Skin of body (tissue), 2 donors: ENCODE results near the gene TMEM63C. TPM values are rescaled to one million over a fixed set of nuclear protein-coding genes. Genes with fewer than 3 reads are reported as not detected.

Experiments
- DNase-seq: peaks from one replicate; lab custom pipeline; 2025; lab: John Stamatoyannopoulos, UW
- total RNA-seq: library from RNA; depleted of rRNA; stranded (reverse); fragments of >200 nt; gene quantifications from one replicate; pipeline ENCODE4 v1.2.3, GENCODE V29; 2014

Gene TMEM63C, protein sequence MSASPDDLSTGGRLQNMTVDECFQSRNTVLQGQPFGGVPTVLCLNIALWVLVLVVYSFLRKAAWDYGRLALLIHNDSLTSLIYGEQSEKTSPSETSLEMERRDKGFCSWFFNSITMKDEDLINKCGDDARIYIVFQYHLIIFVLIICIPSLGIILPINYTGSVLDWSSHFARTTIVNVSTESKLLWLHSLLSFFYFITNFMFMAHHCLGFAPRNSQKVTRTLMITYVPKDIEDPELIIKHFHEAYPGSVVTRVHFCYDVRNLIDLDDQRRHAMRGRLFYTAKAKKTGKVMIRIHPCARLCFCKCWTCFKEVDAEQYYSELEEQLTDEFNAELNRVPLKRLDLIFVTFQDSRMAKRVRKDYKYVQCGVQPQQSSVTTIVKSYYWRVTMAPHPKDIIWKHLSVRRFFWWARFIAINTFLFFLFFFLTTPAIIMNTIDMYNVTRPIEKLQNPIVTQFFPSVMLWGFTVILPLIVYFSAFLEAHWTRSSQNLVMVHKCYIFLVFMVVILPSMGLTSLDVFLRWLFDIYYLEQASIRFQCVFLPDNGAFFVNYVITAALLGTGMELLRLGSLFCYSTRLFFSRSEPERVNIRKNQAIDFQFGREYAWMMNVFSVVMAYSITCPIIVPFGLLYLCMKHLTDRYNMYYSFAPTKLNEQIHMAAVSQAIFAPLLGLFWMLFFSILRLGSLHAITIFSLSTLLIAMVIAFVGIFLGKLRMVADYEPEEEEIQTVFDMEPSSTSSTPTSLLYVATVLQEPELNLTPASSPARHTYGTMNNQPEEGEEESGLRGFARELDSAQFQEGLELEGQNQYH
- total RNA-seq = 0.89 TPM

DNA sequence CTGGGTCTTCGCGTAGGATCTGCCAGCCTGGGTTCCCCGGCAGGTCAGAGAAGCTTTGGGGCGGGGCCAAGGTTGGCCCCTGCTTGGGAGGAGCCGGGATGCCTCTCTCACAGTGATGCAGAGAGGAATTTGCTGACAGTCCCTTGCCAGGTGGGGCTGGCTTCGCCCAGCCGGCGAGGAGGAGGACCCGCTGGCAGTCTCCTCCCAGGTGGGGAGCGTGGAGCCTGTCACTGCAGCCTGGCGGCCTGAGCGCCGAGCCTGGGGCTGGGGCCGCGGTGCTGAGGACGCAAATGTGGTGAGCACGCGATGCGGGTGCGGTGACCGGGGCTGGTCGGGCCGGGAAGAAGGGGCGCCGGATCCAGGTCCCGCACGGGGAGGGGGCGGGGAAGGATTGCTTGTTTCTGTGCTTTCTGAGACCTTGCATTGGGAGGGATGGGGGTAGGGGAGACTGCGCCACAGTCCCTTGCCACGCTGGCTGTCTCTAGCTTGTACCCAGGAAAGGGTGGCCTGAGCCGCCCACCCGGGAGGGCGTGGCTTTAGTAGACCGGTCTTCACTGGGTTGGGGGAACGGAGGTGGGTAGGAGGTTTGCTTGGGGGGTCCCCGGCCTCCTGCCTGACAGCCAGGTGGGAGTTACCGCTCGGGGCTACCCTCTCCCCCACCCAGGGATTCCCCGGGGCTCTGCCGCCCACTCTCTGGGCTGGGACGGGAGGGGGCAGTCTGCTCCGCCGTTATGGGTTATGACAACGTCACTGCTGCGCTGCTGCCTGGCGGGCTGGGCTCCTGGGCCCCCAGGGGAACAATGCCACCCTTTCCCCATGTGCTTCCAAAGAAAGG, at the start of gene TMEM63C:
Gene TMEM63C (plus strand): TSS at position 196 of the 835 bp plus-strand sequence. CDS start 37,016 bp downstream, outside the sequence.
- no peak for DNase-seq

DNA sequence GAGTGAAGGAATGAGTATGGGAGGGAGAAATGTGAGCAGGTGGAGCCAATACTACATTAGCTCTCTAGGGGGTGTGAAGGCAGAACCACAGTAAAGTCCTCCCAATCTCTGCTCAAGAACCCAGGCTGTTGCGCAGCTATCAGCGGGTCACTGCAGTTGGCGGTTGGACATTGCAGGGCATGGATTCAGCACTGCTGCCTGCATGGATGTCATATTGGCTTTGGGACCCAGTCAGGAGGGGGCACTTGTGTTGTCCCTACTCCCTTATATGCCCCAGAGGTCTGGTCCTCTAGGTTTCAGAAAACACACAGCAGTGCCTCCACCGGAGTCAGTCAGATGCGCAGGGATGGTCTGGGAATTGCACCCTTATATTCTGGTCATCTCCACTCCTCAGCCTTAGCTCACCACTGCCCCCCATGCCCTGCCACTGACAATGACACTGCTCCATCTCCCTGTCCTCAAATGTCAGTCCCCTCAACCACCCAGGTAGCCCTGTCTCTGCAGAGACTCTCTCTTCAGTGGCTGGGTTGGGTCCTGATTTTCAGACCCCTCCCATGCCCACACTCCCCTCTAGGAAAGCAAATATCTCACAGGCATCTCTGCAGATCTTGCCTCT, 49.6 kb upstream of the TMEM63C start:
- DNase-seq = no peak

DNA sequence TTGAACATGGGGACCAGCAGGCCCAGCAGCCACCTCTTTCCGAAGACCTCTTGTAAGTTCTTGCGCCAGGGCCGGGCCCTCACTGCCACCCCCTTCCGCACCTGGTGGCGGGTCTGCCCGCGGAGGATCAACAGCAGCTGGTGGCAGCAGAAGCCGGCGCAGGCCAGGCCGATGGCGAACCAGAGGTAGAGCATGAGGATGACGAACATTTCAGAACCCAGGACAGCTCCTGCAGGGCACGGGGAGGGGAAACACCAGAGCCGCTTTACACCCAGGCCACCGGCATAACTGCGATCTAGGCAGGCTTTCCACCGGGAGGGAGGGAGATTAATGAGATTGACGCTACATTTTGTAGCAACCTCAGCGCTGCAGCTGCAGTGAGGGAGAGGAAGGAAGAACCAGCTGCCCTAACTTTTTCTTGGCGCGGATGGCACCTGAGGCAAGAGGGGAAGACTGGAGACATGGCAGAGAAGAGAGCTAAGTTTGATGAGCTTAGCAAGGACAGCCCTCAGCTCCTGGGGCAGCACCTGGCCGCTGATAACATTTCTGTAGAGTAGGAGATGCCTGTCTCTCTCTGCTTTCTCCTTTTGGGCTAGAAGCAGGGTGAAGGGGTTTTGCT, 47.8 kb upstream of the TMEM63C start:
- no peak for DNase-seq

DNA sequence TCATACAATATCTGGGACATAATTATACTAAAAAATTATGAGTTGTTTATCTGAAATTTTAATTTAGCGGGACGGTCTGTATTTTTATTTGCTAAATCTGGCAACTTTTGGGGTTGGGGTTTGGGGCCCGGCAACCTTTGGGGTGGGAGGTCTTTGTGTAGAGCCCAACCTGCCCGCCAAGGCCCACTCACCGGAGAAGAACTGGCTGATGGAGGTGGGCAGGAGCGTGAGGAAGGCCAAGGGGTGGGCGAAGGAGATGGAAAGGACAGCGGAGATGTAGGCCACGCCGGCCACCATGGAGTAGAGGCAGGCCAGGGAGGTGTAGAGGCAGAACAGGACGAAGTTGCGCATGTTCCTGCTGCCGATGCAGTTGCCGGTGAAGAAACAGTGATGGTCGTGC, 42.6 kb upstream of the TMEM63C start:
- DNase-seq = no peak

DNA sequence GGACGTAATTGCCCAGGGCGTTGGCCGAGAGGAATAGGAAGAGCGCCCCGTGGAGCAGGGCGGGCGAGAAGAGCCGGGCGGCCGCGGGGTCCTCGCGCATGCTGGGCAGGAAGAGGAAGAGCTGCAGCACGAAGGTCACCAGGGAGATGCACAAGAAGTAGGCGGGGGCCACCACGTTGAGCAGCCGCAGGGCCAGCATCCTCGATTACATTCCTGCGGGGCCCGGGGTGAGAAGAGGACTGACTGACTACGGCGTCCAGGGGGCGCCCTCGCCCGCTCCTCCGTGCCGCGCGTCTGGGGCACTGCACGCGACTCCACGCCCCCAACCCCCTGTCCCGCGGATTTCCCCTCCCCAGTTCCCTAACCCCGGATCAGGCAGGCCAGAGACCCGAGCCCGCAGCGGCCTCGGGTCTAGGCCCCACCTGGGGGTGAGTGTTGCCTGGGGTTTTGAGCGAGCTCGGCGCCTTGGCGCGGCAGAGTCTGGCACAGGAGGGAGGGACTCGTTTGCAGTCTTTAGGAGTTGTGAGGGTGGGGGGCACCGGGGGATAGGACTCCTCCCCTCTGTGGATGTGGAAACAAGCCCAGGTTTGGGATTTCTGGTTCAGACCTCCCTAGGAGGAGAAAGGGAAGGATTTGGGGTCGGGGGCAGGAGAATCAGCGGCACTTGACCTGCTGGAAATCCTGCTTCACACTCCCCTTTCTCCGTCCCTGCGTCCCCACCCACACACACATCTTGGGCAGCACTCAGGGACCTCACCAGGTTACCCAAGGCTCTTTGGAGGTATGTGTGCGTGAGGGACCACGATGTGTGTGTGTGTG, 41.8 kb upstream of the TMEM63C start:
- no peak for DNase-seq

DNA sequence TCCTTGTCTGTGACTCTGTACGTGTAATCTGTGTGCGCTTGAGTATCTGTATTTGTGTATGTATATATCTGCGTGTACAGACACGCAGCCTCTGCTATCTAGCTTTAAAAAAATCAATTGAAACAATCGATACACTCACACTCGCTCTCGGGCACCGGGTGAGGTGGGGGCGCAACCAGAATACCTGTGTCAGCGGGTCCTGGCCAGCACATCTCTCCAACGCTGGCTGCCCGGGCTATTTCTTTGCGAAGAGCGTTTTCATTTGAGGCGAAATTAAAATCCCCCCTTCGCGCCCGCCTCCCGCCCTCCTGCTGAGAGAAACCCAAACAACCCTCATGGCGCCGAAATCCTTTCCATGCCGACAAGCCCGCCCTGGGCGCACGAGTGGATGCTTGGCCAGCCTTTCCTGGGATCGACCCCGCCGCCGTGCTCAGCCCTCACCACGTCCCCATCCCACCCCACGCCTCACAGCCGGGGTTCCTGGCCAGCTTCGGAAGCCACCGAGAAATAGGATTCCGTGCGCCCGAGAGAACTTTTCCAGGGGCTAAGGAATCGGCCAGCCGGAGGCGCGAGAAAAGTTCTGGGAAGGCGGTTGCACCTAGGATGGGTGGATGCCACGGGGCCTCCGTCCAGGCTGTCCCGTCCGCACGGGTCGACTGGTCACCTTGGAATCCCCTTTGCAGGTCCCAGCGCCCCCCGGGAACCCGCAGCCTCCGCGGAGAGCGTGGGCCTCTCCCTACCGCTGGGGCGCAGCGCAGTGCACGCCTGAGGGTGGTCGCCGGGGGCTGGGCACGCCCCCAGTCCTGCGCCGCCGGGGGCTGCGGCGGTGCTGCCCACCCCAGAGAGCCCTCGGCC, 41.0 kb upstream of the TMEM63C start:
- DNase-seq = no peak

DNA sequence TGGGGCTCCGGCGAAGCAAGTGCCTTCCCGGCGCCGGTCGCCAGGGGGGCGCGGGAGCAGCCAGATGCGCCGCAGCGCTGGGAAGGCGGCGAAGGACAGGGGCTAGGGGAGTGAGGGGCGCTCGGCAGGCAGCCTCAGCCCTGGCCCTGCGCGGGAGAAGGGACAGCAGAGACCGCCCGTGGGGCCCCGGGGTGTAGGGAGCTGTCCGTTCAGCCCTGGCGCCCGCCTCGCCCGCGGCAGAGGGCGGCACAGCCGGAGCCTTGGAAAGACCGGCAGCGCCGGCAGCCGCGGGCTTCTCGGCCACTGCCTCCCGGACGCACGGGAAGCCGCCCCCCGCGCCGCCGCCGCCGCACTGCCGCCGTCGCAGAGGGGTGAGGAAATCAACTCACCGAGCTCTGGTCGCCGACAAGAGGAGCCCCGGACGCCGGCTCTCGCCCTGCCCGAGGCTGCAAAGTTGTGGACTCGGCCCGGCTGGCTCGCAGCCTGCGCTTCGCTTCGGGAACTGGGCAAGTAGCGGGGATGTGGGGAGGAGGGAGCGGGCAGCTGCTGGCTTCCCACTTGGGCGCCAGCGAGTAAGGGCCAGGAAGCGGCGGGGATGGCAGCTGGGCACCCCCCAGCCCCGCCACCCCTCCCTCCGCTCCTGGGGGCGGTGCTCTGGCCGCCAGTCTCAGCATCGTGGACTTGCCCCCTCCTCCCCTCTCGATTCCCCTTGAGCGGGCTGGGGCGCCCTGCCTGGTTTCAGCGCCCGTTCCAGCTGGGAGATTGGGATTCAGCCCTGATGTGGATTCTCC, 40.2 kb upstream of the TMEM63C start, which contains the start of gene ZDHHC22:
Gene ZDHHC22 (minus strand): TSS at position 578 of the 791 bp plus-strand sequence. CDS start 2,053 bp downstream, outside the sequence.
- DNase-seq = no peak

DNA sequence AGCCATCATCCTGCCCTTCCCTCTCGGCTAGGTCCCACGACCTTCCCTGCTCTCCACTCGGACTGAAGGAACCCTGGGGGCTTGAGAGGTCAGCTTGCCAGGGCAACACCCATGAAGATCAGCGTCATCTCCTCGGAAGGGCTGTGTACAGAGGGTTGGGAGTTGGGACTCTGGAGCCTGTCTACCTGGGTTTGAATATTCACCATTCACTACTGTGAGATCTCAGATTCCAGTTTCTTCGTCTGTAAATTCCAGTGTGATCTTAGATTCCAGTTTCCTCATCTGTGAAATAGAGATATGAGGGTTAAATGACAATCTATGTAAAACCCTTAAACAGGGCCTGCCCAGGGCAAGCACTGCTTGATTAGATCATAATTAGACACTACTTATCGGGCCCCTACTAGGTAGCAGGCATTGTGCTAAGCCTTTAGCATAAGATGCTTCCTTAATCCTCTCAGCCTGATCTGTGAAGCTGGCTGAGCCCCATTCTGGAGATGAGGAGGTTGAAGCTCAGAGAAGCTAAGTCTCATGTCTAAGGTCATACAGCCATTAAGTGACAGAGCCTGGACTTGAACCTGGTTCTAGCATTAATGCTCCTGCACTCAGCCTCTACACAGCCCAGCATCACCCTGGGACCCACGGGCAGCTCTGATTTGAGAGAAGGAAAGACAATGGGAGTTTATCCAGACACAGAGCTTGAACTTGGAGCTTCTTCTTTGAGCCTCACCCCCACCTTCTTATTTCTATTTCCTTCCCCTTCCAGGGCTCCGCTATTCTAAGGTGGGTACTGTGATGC, 39.4 kb upstream of the TMEM63C start:
- no peak for DNase-seq

DNA sequence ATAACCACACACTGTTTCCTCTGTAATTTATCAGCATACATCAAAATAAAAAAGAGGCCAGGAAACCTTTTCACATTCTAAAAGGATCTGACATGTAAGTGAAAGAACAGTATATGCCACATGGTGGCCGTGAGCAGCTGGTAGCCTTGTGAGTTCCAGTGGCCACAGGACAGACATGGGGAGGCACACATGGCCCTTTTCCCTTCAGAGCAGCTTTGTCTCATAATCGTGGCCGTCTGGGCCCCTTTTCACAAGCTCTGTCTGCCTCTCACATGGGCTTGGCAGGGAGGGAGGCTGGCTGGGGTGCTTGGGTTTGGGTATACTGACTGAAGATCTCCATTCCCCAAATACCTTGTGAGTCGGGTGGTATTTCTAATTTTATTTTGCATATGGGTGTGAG, 38.5 kb upstream of the TMEM63C start:
- no peak for DNase-seq

DNA sequence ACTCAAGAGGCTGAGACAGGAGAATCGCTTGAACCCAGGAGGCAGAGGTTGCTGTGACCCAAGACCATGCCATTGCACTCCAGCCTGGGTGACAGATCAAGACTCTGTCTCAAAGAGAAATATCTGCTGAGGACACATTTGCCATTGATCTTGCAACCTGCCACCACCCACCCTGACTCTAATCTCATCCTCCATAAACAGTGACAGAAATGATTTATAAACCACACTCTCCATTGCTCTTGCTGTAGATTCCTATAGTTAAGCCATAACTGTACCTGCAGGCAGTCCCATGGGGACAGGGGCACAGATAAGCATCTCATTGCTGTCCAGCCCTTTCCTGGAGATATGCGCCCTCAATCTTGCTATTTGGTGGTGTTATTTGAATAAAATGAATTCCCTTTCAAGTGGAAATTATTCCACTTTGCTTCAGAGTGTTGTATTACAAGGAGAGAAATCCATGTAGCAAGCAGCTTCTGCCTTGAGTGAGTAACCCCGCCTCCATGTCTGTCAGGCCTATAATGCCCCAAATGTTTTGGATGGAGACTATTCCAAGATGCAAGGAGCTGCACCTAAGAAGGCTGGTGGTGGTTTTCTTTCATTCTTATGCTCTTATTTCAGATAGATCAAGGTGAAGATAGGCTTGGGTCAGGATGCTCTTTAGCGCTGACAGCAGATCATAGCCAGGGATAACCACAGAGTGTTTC, 37.0 kb upstream of the TMEM63C start:
- no peak for DNase-seq

DNA sequence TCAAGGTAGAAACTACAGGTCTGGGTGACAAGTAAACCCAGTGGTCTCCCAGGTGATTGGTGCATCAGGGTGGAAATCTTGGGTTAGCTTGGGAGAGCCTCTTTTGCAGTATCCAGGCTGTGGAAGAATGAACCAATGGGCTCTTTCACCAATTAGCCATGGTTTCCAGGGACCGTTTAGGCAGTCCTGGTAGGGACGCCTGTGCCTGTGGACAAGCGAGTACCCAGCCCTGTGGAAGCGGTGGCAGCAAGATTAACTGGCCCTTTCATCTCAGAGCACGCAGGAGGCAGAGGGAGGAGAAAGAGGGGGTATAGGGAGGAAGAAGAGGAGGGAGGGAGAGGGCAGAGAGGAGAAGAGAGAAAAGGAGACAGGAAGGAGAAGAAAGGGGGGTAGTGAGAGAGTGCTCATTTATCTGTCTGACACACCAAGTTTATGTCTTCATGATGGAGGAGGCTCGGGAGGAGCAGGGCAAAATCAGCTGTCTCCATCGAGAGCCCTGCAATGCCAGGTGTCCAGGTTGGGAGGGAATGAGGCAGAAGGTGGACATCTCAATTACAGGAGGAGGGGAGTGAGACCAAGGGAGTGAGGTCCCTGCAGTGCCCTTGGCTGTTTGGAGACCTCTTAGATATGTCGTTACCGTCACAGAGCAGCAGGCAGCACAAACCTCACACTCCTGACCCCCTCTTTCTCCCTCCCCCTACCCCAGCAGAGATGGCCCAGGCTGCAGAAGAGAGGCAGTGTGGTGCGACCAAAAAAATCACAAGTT, 35.4 kb upstream of the TMEM63C start:
- no peak for DNase-seq

DNA sequence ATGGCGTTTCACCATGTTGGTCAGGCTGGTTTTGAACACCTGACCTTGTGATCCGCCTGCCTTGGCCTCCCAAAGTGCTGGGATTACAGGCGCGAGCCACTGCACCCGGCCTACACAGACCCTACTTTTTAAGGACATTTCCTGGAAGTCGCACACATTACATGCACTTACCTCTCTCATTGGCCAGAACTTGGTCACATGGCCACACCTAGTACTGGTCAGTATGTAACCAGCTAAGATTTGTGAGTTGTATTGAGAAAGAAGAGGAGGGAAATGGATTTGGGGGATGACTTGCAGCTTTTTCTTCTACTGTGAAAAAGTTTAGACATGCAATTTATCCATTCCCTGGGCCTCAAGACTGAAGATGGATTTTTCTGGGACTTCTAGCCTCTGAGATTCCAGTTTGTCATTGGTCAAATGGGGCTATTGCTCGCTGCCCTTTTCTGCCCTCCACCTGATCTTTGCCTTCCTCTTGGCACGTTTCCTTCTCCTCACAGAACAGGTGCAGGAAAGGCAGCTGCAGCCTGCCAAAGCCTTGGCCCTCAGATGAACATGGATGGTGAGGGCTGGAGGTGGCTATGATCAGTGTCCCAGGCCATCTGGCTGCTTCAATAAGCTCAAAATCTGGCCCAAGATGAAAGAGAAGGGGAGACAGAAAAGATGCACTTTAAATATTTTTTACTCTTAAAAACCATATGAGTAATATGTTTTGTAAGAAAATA, 32.9 kb upstream of the TMEM63C start:
- no peak for DNase-seq

DNA sequence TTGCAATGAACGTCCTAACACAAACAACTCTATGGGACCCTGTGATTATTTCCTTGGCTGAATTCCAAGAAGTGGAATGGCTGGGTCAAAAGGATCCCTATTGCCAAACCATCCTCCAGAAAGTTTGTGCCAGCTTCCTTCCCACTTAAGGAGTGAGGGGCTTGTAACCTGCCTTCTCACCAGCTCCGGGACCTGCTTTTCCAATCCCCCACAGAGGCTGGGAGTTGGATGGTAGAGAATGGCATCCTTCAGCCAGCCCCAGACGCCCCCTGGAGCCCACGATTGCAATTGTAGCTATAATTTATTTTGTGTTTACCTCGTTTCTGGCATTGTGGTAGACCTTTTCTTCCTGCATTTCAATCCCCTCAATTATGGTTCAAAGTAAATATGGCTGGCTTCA, 30.4 kb upstream of the TMEM63C start:
- DNase-seq = no peak

DNA sequence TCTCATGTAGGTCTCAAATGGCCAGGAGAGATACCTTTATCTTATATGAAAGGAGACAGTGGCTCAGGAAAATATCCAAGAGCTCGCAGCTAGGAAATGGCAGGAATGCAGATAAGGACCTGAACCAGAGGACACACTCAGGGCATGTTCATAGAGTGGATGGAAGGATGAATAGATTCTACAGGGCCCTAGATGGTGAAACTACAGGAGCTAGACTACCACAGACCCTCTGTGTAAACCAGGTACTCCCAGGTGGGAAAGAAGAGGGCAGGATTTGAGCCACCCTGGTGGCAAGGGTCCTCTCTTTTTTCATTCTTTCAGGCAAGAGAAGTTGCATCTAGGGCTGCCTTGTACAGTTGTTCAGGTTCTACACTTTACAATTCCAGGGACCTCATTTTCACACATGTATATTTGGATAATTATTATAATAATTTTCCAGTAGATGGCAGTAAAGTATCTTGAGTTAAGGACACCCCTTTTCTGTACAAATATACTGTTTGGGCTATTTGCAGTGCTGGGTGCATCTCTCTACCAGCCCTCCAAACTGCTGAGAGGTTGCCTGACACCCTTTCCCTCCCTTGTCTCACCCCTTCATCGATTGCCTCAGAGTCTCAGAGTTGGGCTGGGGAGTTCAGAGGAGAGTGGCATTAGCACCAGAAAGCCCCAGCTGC, 29.5 kb upstream of the TMEM63C start:
- no peak for DNase-seq

DNA sequence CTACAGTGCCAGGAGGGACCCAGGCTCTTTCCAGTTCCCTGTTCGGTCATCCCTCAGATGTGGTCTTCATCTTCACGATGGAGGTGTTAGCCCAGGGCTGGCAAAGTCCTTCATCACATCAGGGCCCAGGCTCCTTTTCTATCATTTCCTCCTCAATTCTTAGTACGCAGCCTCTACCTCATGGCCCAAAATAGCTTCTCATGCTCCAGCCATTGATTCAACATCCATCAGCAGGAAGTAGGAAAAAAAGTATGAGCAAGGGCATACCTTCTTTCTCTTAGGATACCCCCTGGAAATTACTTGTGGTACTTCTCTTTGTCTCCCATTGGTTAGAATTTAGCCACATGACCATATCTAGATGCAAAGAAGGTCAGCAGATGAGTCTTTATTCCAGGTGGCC, 27.8 kb upstream of the TMEM63C start:
- no peak for DNase-seq
